ENCODE measurements around the gene BACE1. TPM values are rescaled to one million over a fixed set of nuclear protein-coding genes. Genes with fewer than 3 reads are reported as not detected.

BACE1 gene
- total RNA-seq, 1 experiment from 2014 or later: 10.2 TPM

DNA sequence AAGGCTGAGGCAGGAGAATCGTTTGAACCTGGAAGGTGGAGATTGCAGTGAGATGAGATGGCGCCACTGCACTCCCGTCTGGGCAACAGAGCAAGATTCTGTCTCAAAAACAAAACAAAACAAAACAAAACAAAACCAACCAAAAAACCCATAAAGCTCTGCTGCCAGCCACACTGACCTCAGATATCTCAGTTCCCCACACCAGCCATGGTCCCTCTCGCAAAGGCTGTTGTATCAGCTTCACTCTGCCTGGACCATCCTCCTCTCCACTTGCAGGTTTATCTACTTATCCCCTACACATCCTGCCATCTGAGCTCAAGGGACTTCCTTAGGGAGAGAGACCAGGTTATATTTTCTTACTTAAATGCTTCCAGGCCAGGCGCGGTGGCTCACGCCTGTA is 13.8 kb downstream of the BACE1 start:
- no peak overlapping the region for H3K4me3 Mint-ChIP-seq
- H3K23ac ChIP-seq (ENCODE audit: insufficient read length, low read depth, low read length): no peak overlapping the region
- H4K91ac ChIP-seq (ENCODE audit: insufficient read length, low read depth, low read length): no peak overlapping the region
- H3K27ac ChIP-seq (ENCODE audit: insufficient read length, low read depth, low read length): no peak overlapping the region
- no peak overlapping the region for H4K8ac ChIP-seq (replicated peaks; ENCODE audit: insufficient read length, low read depth, low read length)
- H3K4me2 ChIP-seq (ENCODE audit: insufficient read depth, insufficient read length, low read length): no peak overlapping the region
- H3K18ac ChIP-seq (ENCODE audit: insufficient read length, low read depth, low read length): no peak overlapping the region
- H3K9me3 ChIP-seq (ENCODE audit: control insufficient read depth, low read depth, low read length): no peaks in the 10 kb centered on the region
- no peak overlapping the region for H2BK20ac ChIP-seq (ENCODE audit: low read depth, low read length, poor library complexity, severe bottlenecking)
- H3K27ac Mint-ChIP-seq: no peak overlapping the region; a peak in 1 of 7 replicates
- H3K4ac ChIP-seq (ENCODE audit: low read depth, low read length): no peak overlapping the region
- H3K14ac ChIP-seq (ENCODE audit: insufficient read depth, low read length): no peak overlapping the region
- H2BK120ac ChIP-seq (ENCODE audit: low read depth, low read length, poor library complexity, severe bottlenecking): no peak overlapping the region
- H2BK15ac ChIP-seq (ENCODE audit: low read depth, low read length): no peak overlapping the region
- no peak overlapping the region for H2BK12ac ChIP-seq (ENCODE audit: insufficient read length, low read depth, low read length)
- H3K56ac ChIP-seq (ENCODE audit: insufficient read length, low read depth, low read length): no peak overlapping the region
- no CpG with 5 or more reads among the region's 7 CpGs for WGBS (ENCODE audit: extremely low coverage, insufficient read length, low lambda C conversion rate)
- no peaks in the 10 kb centered on the region for H3K79me1 ChIP-seq (ENCODE audit: insufficient read depth, low read depth, low read length, poor library complexity, severe bottlenecking)
- no peak overlapping the region for H3T11ph ChIP-seq (ENCODE audit: low read length)
- H3K9me3 Mint-ChIP-seq: no peaks in the 10 kb centered on the region
- no peak for DNase-seq
- TF ChIP-seq, protein P1, sequence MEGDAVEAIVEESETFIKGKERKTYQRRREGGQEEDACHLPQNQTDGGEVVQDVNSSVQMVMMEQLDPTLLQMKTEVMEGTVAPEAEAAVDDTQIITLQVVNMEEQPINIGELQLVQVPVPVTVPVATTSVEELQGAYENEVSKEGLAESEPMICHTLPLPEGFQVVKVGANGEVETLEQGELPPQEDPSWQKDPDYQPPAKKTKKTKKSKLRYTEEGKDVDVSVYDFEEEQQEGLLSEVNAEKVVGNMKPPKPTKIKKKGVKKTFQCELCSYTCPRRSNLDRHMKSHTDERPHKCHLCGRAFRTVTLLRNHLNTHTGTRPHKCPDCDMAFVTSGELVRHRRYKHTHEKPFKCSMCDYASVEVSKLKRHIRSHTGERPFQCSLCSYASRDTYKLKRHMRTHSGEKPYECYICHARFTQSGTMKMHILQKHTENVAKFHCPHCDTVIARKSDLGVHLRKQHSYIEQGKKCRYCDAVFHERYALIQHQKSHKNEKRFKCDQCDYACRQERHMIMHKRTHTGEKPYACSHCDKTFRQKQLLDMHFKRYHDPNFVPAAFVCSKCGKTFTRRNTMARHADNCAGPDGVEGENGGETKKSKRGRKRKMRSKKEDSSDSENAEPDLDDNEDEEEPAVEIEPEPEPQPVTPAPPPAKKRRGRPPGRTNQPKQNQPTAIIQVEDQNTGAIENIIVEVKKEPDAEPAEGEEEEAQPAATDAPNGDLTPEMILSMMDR (conservative IDR thresholded peaks at IDR 0.05): no peak
- no peak overlapping the region for H3K9ac ChIP-seq (ENCODE audit: extremely low read depth, insufficient read length, low read length)
- no peaks in the 10 kb centered on the region for H3K79me2 ChIP-seq (ENCODE audit: insufficient read depth, low read length)
- H3K36me3 Mint-ChIP-seq (ENCODE audit: insufficient read depth in 1 of 3, low read depth in 3 of 3): no peaks in the 10 kb centered on the region
- no peak overlapping the region for H2AK5ac ChIP-seq (ENCODE audit: insufficient read length, low read length)
- H4K5ac ChIP-seq (ENCODE audit: insufficient read length, low read depth, low read length): no peak overlapping the region
- peaks cover 3% of the 10 kb centered on the region for H3K27me3 Mint-ChIP-seq (ENCODE audit: low read depth)
- H3K4me1 Mint-ChIP-seq: peaks cover 36 to 42% of the 10 kb centered on the region in 2 experiments
- no peaks in the 10 kb centered on the region for H3K23me2 ChIP-seq (ENCODE audit: insufficient read length, low read depth, low read length, poor library complexity, severe bottlenecking)
- H3K4me1 ChIP-seq (ENCODE audit: insufficient read depth, low read length): peaks cover 7% of the 10 kb centered on the region; the same call in 1 of the 2 replicates
- H2AFZ ChIP-seq (ENCODE audit: low read length): no peak overlapping the region
- H4K20me1 ChIP-seq (ENCODE audit: control insufficient read depth, insufficient read depth, insufficient read length): no peaks in the 10 kb centered on the region
- no peaks in the 10 kb centered on the region for H3K27me3 ChIP-seq (ENCODE audit: insufficient read depth, low read length)
- no peak overlapping the region for H2BK5ac ChIP-seq (ENCODE audit: insufficient read length, low read length)
